Karpas-422 (cell line): ENCODE measurements around the gene LPP. TPM values are rescaled to one million over a fixed set of nuclear protein-coding genes. Genes with fewer than 3 reads are reported as not detected.

Experiments used
- DNase-seq: peaks from one replicate; pipeline ENCODE4 v3.0.0-alpha.2; 2015
- H2AFZ ChIP-seq: fragments of 200-600 bp; sonication (generic); 2 replicates; pipeline ENCODE4 v1.6.1; 2014; ENCODE audit warnings: antibody characterized with exemption, low read length, mixed read lengths
- H3K27ac ChIP-seq: fragments of 200-600 bp; sonication (generic); 2 replicates; pipeline ENCODE4 v1.5.1; 2014; ENCODE audit warnings: mild to moderate bottlenecking, low read length, moderate library complexity
- H3K27me3 ChIP-seq: fragments of 200-600 bp; sonication (generic); 2 replicates; pipeline ENCODE4 v1.6.1; 2014; ENCODE audit warnings: low read length, mixed read lengths
- H3K36me3 ChIP-seq: fragments of 200-600 bp; sonication (generic); 2 replicates; pipeline ENCODE4 v1.6.1; 2014; ENCODE audit warnings: low read length, mixed read lengths; ENCODE audit not compliant: insufficient read depth
- H3K4me1 ChIP-seq: fragments of 200-600 bp; sonication (generic); 2 replicates; pipeline ENCODE4 v1.6.1; 2014; ENCODE audit warnings: mild to moderate bottlenecking, low read length, mixed read lengths
- H3K4me2 ChIP-seq: fragments of 200-600 bp; sonication (generic); 2 replicates; pipeline ENCODE4 v1.6.1; 2014; ENCODE audit warnings: low read length, low read depth, mild to moderate bottlenecking; ENCODE audit not compliant: poor library complexity, severe bottlenecking
- H3K4me3 ChIP-seq: fragments of 200-600 bp; sonication (generic); 2 replicates; pipeline ENCODE4 v1.5.1; 2014; ENCODE audit warnings: mild to moderate bottlenecking, antibody characterized with exemption, low read length, mixed read lengths
- H3K79me2 ChIP-seq: fragments of 200-600 bp; sonication (generic); 2 replicates; pipeline ENCODE4 v1.6.1; 2014; ENCODE audit warnings: mild to moderate bottlenecking, low read length, mixed read lengths
- H3K9ac ChIP-seq: fragments of 200-600 bp; sonication (generic); 2 replicates; pipeline ENCODE4 v1.6.0; 2014; ENCODE audit warnings: low read length
- H3K9me2 ChIP-seq: fragments of 200-600 bp; sonication (generic), shearing (Covaris generic); replicated peaks from 2 replicates; pipeline ENCODE4 v1.6.0; 2014; ENCODE audit warnings: mild to moderate bottlenecking, low read length, moderate library complexity; ENCODE audit not compliant: insufficient read depth
- H3K9me3 ChIP-seq: fragments of 300-700, 200-600 bp; sonication (generic); 2 replicates; pipeline ENCODE4 v1.6.1; 2014; ENCODE audit warnings: low read length, mixed read lengths
- H4K20me1 ChIP-seq: fragments of 200-600 bp; sonication (generic); 2 replicates; pipeline ENCODE4 v1.6.1; 2014; ENCODE audit warnings: mild to moderate bottlenecking, antibody characterized with exemption, low read length, low read depth; ENCODE audit not compliant: insufficient read depth
- total RNA-seq: library from RNA; depleted of rRNA; stranded (reverse); fragments of >200 nt; shearing (Covaris generic); gene quantifications from 2 replicates; pipeline ENCODE4 v1.2.3, GENCODE V29; 2014; ENCODE audit warnings: low replicate concordance

Gene LPP
- total RNA-seq, 1 experiment from 2014 or later = 88.5 TPM

- no peak overlapping the region for H3K4me2 ChIP-seq
- H3K4me3 ChIP-seq = no peak overlapping the region
- no peaks in the 10 kb centered on the region for H3K79me2 ChIP-seq
- H4K20me1 ChIP-seq = no peaks in the 10 kb centered on the region
- no peak overlapping the region for H3K27ac ChIP-seq
- H3K9me2 ChIP-seq = no peaks in the 10 kb centered on the region
- no peak overlapping the region for H3K9ac ChIP-seq
- H3K27me3 ChIP-seq = no peaks in the 10 kb centered on the region
- H3K4me1 ChIP-seq = peaks cover 24% of the 10 kb centered on the region
- H3K9me3 ChIP-seq = no peaks in the 10 kb centered on the region
- H2AFZ ChIP-seq = no peak overlapping the region
- DNase-seq = no peak
- no peaks in the 10 kb centered on the region for H3K36me3 ChIP-seq
Observed at GRCh38 chr3:188119846-188120245, 34.1 kb upstream of the LPP start.

DNA sequence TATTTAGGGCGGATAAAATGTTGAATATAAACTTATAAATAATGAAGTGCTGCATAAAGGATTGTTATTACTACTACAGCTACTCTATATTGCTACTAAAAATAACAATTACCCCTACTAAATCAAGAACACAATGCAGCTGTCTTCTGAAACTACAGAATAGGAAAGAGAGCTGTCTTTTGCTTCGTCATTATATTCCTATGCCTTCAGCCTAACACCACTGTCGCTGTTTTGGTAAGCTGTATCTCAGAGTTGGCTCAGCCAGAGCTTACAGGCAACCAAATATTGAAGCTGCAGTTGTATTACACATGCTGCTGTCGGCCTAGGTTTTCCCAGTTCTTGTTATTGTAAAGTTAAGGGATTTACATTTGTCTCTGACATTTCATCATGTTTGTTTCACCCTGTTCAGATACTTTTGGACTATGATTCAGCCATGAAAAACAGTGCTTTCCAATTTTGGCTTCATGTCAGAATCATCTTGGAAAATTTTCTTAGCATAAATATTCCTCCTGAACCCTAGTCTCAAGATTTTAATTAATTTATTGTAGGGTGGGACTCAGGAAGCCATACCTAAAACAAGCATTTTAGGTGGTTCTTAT is 31.3 kb upstream of the LPP start:
- H3K79me2 ChIP-seq = no peaks in the 10 kb centered on the region
- H3K27ac ChIP-seq = peak overlapping the region; percentile 56
- H3K9ac ChIP-seq = peak overlapping the region; percentile 20
- H3K27me3 ChIP-seq = no peaks in the 10 kb centered on the region
- no peaks in the 10 kb centered on the region for H4K20me1 ChIP-seq
- no peaks in the 10 kb centered on the region for H3K36me3 ChIP-seq
- peak overlapping the region; percentile 34 for H2AFZ ChIP-seq
- H3K4me2 ChIP-seq = peak overlapping the region; percentile 57
- peak overlapping the region; percentile 9; the same call in 1 of the 2 replicates for H3K4me3 ChIP-seq
- H3K9me2 ChIP-seq = no peaks in the 10 kb centered on the region
- DNase-seq = no peak
- H3K4me1 ChIP-seq = peaks cover 24% of the 10 kb centered on the region
- H3K9me3 ChIP-seq = no peaks in the 10 kb centered on the region

DNA sequence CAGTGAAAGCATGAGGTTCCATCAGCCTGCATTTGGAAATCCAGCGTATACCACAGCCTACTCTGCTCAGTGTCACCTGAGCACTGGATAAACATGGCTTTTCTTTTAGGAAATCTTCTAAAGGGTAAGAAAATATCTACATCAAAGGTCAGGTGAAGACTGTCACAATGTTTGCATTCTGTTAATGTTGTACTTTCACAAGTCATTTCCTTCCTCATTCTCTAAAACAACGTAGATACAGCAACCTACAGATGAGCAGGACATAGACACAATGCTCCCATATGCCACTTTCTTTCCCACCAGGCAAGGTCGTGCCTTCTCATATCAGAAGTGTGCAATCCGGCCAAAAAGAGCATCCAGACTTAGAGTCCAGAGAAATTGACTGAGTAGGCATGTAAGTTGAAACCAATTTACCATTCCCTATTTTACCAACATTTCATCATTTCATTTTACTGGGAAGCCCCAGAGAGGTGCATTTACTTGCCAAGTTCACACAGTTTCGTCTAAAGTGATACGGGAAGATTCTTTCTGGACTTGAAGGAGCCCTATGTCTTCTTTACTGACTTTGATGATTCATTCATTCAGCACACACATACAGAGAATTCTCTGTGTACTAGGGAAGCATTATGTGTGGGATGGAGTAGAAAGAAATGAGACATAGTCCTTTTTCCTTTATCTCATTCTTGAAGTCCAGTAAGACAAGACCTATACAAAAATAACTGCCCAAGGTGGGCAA is 30.6 kb upstream of the LPP start:
- peak; percentile 81 for DNase-seq
- Histone ChIP-seq H3K9me3 (no peaks in the 10 kb centered on the region), H3K4me3 (peak overlapping the region; percentile 9; the same call in 1 of the 2 replicates), H3K4me2 (peak overlapping the region; percentile 57), H3K27ac (peak overlapping the region; percentile 56), H3K79me2 (no peaks in the 10 kb centered on the region), H3K9me2 (no peaks in the 10 kb centered on the region), H4K20me1 (no peaks in the 10 kb centered on the region), H3K36me3 (no peaks in the 10 kb centered on the region), H3K4me1 (peaks cover 24% of the 10 kb centered on the region), H3K27me3 (no peaks in the 10 kb centered on the region), H2AFZ (peak overlapping the region; percentile 34), H3K9ac (peak overlapping the region; percentile 32)

- no peak overlapping the region for H3K9ac ChIP-seq
- H3K27ac ChIP-seq = no peak overlapping the region
- no peak overlapping the region for H3K4me2 ChIP-seq
- no peaks in the 10 kb centered on the region for H3K9me2 ChIP-seq
- peaks cover 24% of the 10 kb centered on the region for H3K4me1 ChIP-seq
- H3K27me3 ChIP-seq = no peaks in the 10 kb centered on the region
- no peak overlapping the region for H3K4me3 ChIP-seq
- no peaks in the 10 kb centered on the region for H3K36me3 ChIP-seq
- no peaks in the 10 kb centered on the region for H3K79me2 ChIP-seq
- no peak for DNase-seq
- H2AFZ ChIP-seq = no peak overlapping the region
- H4K20me1 ChIP-seq = no peaks in the 10 kb centered on the region
- H3K9me3 ChIP-seq = no peaks in the 10 kb centered on the region
Observed at GRCh38 chr3:188124184-188124583, 29.8 kb upstream of the LPP start.

- no peak for DNase-seq
- no peak overlapping the region for H3K4me3 ChIP-seq
- no peaks in the 10 kb centered on the region for H4K20me1 ChIP-seq
- no peaks in the 10 kb centered on the region for H3K9me3 ChIP-seq
- H3K27ac ChIP-seq = no peak overlapping the region
- no peaks in the 10 kb centered on the region for H3K36me3 ChIP-seq
- no peak overlapping the region for H3K4me2 ChIP-seq
- no peaks in the 10 kb centered on the region for H3K9me2 ChIP-seq
- no peaks in the 10 kb centered on the region for H3K27me3 ChIP-seq
- no peak overlapping the region for H3K9ac ChIP-seq
- H3K79me2 ChIP-seq = no peaks in the 10 kb centered on the region
- H3K4me1 ChIP-seq = peaks cover 24% of the 10 kb centered on the region
- H2AFZ ChIP-seq = no peak overlapping the region
Observed at GRCh38 chr3:188125076-188125475, 28.9 kb upstream of the LPP start.

DNA sequence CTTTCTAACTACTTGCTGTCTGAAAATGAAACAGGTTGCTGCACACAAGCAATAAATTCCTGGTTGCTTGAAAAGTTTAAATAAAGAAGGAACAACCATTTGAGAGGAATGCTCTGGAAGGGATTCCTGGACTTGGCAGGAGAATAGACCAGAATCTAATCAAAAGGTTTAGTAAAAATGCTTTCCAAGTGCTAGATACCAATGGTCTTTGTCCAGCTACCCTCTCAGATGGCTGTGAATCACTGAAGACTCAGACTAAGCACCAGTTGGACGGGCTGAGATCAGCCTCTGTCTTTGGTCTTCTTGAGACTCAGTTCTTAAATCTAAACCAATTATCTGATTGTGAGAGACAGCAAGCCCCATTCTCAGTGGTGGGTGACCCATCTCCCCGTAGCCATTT is 27.7 kb upstream of the LPP start:
- Histone ChIP-seq H3K9me2 (no peaks in the 10 kb centered on the region), H3K4me3 (no peak overlapping the region), H3K9me3 (no peaks in the 10 kb centered on the region), H3K27ac (no peak overlapping the region), H3K36me3 (no peaks in the 10 kb centered on the region), H4K20me1 (no peaks in the 10 kb centered on the region), H3K9ac (no peak overlapping the region), H3K79me2 (no peaks in the 10 kb centered on the region), H2AFZ (no peak overlapping the region), H3K27me3 (no peaks in the 10 kb centered on the region), H3K4me2 (no peak overlapping the region), H3K4me1 (peaks cover 27% of the 10 kb centered on the region)
- DNase-seq = no peak

- no peak overlapping the region for H3K9ac ChIP-seq
- no peak overlapping the region for H2AFZ ChIP-seq
- no peak overlapping the region for H3K27ac ChIP-seq
- H3K4me3 ChIP-seq = no peak overlapping the region
- no peak for DNase-seq
- H3K9me3 ChIP-seq = no peaks in the 10 kb centered on the region
- H3K9me2 ChIP-seq = no peaks in the 10 kb centered on the region
- H3K36me3 ChIP-seq = no peaks in the 10 kb centered on the region
- H3K27me3 ChIP-seq = no peaks in the 10 kb centered on the region
- no peaks in the 10 kb centered on the region for H4K20me1 ChIP-seq
- H3K4me2 ChIP-seq = no peak overlapping the region
- H3K79me2 ChIP-seq = no peaks in the 10 kb centered on the region
- H3K4me1 ChIP-seq = peaks cover 32% of the 10 kb centered on the region
Observed at GRCh38 chr3:188126934-188127333, 27.0 kb upstream of the LPP start.

DNA sequence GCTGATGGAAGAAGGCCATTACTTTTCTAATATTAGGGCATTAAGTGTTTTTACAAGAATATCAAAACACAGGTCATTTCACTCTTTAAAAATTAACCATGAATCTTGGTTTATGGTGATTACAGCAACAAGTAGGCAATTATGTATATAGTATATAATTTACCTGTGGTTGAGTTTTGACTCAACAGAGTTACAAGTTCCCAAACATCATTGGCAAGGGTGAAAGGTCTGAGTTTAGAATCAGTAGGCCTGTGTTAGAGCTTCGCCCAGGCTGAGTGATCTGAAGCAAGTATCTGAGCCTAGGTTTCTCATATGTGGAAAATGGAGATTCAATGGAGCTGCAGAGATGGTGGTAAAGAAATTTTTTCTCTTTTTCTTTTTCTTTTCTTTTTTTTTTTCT is 25.1 kb upstream of the LPP start:
- H3K4me1 ChIP-seq = peaks cover 12% of the 10 kb centered on the region
- no peak for DNase-seq
- no peak overlapping the region for H3K4me2 ChIP-seq
- no peaks in the 10 kb centered on the region for H3K9me3 ChIP-seq
- no peaks in the 10 kb centered on the region; the same call in 1 of the 2 replicates for H3K36me3 ChIP-seq
- H3K27ac ChIP-seq = no peak overlapping the region
- H3K79me2 ChIP-seq = no peaks in the 10 kb centered on the region
- no peak overlapping the region for H3K9ac ChIP-seq
- peak overlapping the region; percentile 6; the same call in 1 of the 2 replicates for H2AFZ ChIP-seq
- H3K4me3 ChIP-seq = no peak overlapping the region
- H3K27me3 ChIP-seq = no peaks in the 10 kb centered on the region
- H4K20me1 ChIP-seq = no peaks in the 10 kb centered on the region
- H3K9me2 ChIP-seq = no peaks in the 10 kb centered on the region
